ENCODE results near the gene KIF6. TPM values are rescaled to one million over a fixed set of nuclear protein-coding genes. Genes with fewer than 3 reads are reported as not detected.

Gene KIF6
- total RNA-seq, 6 experiments from 2014 or later = not detected

GRCh38 chr6:39617026-39617425, 108.2 kb downstream of the KIF6 start:
- Mint-ChIP-seq H3K9me3 (peaks cover 12% of the 10 kb centered on the region), H3K4me3 (no peak overlapping the region), H3K36me3 (ENCODE audit: low read depth) (no peaks in the 10 kb centered on the region), H3K27me3 (ENCODE audit: insufficient read depth) (no peaks in the 10 kb centered on the region), H3K27ac (no peak overlapping the region), H3K4me1 (ENCODE audit: low read depth) (no peaks in the 10 kb centered on the region)
- no peak for DNase-seq
- no peak for TF ChIP-seq CTCF (IDR thresholded peaks at IDR 0.05)

GRCh38 chr6:39615622-39616021, 109.6 kb downstream of the KIF6 start:
- TF ChIP-seq CTCF (IDR thresholded peaks at IDR 0.05) = no peak
- Mint-ChIP-seq H3K4me1 (ENCODE audit: low read depth) (no peaks in the 10 kb centered on the region), H3K4me3 (no peak overlapping the region), H3K27ac (no peak overlapping the region), H3K36me3 (ENCODE audit: low read depth) (no peaks in the 10 kb centered on the region), H3K27me3 (ENCODE audit: insufficient read depth) (no peaks in the 10 kb centered on the region), H3K9me3 (peaks cover 12% of the 10 kb centered on the region)
- DNase-seq = no peak

- Mint-ChIP-seq H3K4me1 (ENCODE audit: low read depth) (no peaks in the 10 kb centered on the region), H3K4me3 (no peak overlapping the region), H3K27me3 (ENCODE audit: insufficient read depth) (no peaks in the 10 kb centered on the region), H3K36me3 (ENCODE audit: low read depth) (no peaks in the 10 kb centered on the region), H3K9me3 (peaks cover 12% of the 10 kb centered on the region), H3K27ac (no peak overlapping the region)
- TF ChIP-seq CTCF (IDR thresholded peaks at IDR 0.05) = no peak
- DNase-seq = no peak
Measured at GRCh38 chr6:39614393-39614950, 110.7 kb downstream of the KIF6 start.

- no peaks in the 10 kb centered on the region for H3K27me3 Mint-ChIP-seq (ENCODE audit: insufficient read depth)
- H3K9me3 Mint-ChIP-seq = peaks cover 22% of the 10 kb centered on the region
- DNase-seq = no peak
- H3K4me1 Mint-ChIP-seq (ENCODE audit: low read depth) = no peaks in the 10 kb centered on the region
- no peaks in the 10 kb centered on the region for H3K36me3 Mint-ChIP-seq (ENCODE audit: low read depth)
- H3K4me3 Mint-ChIP-seq = no peak overlapping the region
- no peak for TF ChIP-seq CTCF (IDR thresholded peaks at IDR 0.05)
- H3K27ac Mint-ChIP-seq = no peak overlapping the region
Measured at GRCh38 chr6:39610221-39610620, 115.0 kb downstream of the KIF6 start.

- Mint-ChIP-seq H3K9me3 (peaks cover 22% of the 10 kb centered on the region), H3K27me3 (ENCODE audit: insufficient read depth) (no peaks in the 10 kb centered on the region), H3K36me3 (ENCODE audit: low read depth) (no peaks in the 10 kb centered on the region), H3K27ac (no peak overlapping the region), H3K4me3 (no peak overlapping the region), H3K4me1 (ENCODE audit: low read depth) (no peaks in the 10 kb centered on the region)
- DNase-seq = no peak
- no peak for TF ChIP-seq CTCF (IDR thresholded peaks at IDR 0.05)
Measured at GRCh38 chr6:39608652-39609345, 116.4 kb downstream of the KIF6 start.

Measured in HFFc6 (cell line).